ENCODE measurements around the gene DMWD. TPM values are rescaled to one million over a fixed set of nuclear protein-coding genes. Genes with fewer than 3 reads are reported as not detected.

DMWD gene
- total and polyA plus RNA-seq, 2 of the 13 experiments (the other 11 are each of a cell fraction or from before 2014, with no cell fraction given) = 10.3 to 14.9 TPM

DNA sequence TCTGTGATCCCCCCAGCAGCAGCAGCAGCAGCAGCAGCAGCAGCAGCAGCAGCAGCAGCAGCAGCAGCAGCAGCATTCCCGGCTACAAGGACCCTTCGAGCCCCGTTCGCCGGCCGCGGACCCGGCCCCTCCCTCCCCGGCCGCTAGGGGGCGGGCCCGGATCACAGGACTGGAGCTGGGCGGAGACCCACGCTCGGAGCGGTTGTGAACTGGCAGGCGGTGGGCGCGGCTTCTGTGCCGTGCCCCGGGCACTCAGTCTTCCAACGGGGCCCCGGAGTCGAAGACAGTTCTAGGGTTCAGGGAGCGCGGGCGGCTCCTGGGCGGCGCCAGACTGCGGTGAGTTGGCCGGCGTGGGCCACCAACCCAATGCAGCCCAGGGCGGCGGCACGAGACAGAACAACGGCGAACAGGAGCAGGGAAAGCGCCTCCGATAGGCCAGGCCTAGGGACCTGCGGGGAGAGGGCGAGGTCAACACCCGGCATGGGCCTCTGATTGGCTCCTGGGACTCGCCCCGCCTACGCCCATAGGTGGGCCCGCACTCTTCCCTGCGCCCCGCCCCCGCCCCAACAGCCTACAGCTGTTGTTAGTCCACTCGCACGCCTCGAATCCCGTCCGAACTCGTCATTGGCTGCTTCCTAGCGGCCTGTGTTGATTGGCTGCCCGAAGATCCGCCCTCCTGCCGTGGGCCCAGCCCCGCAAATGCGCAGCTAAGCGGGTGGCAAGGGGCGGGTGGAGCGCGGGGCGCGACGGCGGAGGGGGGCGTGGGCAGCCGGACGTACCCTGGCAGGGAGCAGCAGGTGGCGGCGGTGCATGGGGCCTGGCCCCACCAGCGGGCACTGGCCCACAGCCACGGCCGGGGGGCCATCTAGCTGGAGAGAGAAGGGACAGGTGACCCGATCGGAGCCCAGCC, 22.2 kb downstream of the DMWD start (continued):
- TF ChIP-seq, protein P1, sequence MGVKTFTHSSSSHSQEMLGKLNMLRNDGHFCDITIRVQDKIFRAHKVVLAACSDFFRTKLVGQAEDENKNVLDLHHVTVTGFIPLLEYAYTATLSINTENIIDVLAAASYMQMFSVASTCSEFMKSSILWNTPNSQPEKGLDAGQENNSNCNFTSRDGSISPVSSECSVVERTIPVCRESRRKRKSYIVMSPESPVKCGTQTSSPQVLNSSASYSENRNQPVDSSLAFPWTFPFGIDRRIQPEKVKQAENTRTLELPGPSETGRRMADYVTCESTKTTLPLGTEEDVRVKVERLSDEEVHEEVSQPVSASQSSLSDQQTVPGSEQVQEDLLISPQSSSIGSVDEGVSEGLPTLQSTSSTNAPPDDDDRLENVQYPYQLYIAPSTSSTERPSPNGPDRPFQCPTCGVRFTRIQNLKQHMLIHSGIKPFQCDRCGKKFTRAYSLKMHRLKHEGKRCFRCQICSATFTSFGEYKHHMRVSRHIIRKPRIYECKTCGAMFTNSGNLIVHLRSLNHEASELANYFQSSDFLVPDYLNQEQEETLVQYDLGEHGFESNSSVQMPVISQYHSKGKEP (CRISPR knock-in tag; IDR thresholded peaks at IDR 0.05) = peak; percentile 63; the same call in 1 of the 2 replicates
- TF ChIP-seq ZNF607 (CRISPR knock-in tag; IDR thresholded peaks at IDR 0.05; ENCODE audit: borderline replicate concordance) (peak; percentile 75; the same call in 1 of the 2 replicates), MBD4 (IDR thresholded peaks at IDR 0.05; ENCODE audit: borderline replicate concordance, low read length) (no peak), THRA (CRISPR knock-in tag; IDR thresholded peaks at IDR 0.05; ENCODE audit: borderline replicate concordance) (peak; percentile 56; the same call in 1 of the 2 replicates), IKZF1 (IDR thresholded peaks at IDR 0.05) (no peak), JARID2 (CRISPR knock-in tag; IDR thresholded peaks at IDR 0.05; ENCODE audit: insufficient replicate concordance) (no peak), NFATC3 (CRISPR knock-in tag; IDR thresholded peaks at IDR 0.05) (peak; percentile 87; the same call in 1 of the 2 replicates), ZNF703 (CRISPR knock-in tag; IDR thresholded peaks at IDR 0.05; ENCODE audit: borderline replicate concordance) (peak; percentile 86; the same call in 1 of the 2 replicates), ZIK1 (CRISPR knock-in tag; IDR thresholded peaks at IDR 0.05; ENCODE audit: borderline replicate concordance, low read depth) (peak; percentile 58; the same call in 1 of the 2 replicates), ZBTB40 (IDR thresholded peaks at IDR 0.05) (no peak), ZBTB40 (CRISPR knock-in tag; IDR thresholded peaks at IDR 0.05) (peak; percentile 47)
- TF ChIP-seq, protein P2, sequence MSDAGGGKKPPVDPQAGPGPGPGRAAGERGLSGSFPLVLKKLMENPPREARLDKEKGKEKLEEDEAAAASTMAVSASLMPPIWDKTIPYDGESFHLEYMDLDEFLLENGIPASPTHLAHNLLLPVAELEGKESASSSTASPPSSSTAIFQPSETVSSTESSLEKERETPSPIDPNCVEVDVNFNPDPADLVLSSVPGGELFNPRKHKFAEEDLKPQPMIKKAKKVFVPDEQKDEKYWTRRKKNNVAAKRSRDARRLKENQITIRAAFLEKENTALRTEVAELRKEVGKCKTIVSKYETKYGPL (CRISPR knock-in tag; IDR thresholded peaks at IDR 0.05) = 0 out of 2 replicates have a peak, but pooled peaks have one; percentile 75
- TF ChIP-seq, protein P3, sequence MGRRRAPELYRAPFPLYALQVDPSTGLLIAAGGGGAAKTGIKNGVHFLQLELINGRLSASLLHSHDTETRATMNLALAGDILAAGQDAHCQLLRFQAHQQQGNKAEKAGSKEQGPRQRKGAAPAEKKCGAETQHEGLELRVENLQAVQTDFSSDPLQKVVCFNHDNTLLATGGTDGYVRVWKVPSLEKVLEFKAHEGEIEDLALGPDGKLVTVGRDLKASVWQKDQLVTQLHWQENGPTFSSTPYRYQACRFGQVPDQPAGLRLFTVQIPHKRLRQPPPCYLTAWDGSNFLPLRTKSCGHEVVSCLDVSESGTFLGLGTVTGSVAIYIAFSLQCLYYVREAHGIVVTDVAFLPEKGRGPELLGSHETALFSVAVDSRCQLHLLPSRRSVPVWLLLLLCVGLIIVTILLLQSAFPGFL (CRISPR knock-in tag; IDR thresholded peaks at IDR 0.05) = 0 out of 2 replicates have a peak, but pooled peaks have one; percentile 60
